SK-N-SH (cell line): ENCODE measurements around the gene NFAT5. TPM values are rescaled to one million over a fixed set of nuclear protein-coding genes. Genes with fewer than 3 reads are reported as not detected.

Experiments used
- CTCF ChIA-PET: fragments of 300-600, 350-600 bp; formaldehyde crosslinking; extraction: SDS; loops from one replicate; lab custom pipeline; 2021; lab: Yijun Ruan, JAX
- POLR2A ChIA-PET: fragments of 350-600 bp; sonication (Branson Sonifier 250); formaldehyde crosslinking; extraction: SDS; loops from one replicate; lab custom pipeline; 2020; ENCODE audit warnings: antibody characterized with exemption, inconsistent platforms; lab: Yijun Ruan, JAX
- DNase-seq: peaks from one replicate; pipeline ENCODE4 v3.0.0; 2012
- H2AFZ ChIP-seq: fragments of 200-600 bp; sonication (generic); 2 replicates; pipeline ENCODE4 v1.8.1; 2016; ENCODE audit warnings: antibody characterized with exemption, mild to moderate bottlenecking, low read depth
- H3F3A ChIP-seq: fragments of 200-600 bp; sonication (generic); replicated peaks from 2 replicates; pipeline ENCODE3; 2016; ENCODE audit warnings: antibody characterized with exemption, mild to moderate bottlenecking; ENCODE audit not compliant: insufficient read depth
- H3K27ac ChIP-seq, 2 experiments: fragments of 200-500 bp in 1 of 2; fragments of 200-600 bp in 1 of 2; sonication (Bioruptor generic) in 1 of 2; sonication (generic), shearing (Covaris generic) in 1 of 2; 2 replicates each; pipeline versions ENCODE4 v1.5.1 to v1.6.1; 2014 to 2016; ENCODE audit warnings: low read depth in 2 of 2, inconsistent platforms in 1 of 2, low read length in 1 of 2, mild to moderate bottlenecking in 1 of 2, mixed read lengths in 1 of 2
- H3K27me3 ChIP-seq: fragments of 200-600 bp; sonication (generic), shearing (Covaris generic); 2 replicates; pipeline ENCODE4 v1.6.1; 2016; ENCODE audit warnings: mixed run types; ENCODE audit not compliant: insufficient read depth
- H3K36me3 ChIP-seq, 2 experiments: fragments of 200-500 bp in 1 of 2; fragments of 200-600 bp in 1 of 2; sonication (Bioruptor generic) in 1 of 2; sonication (generic) in 1 of 2; replicated peaks in 1 of 2; 2 replicates each; pipeline versions ENCODE3 to v1.5.1; 2014 to 2016; ENCODE audit warnings: low read length in 1 of 2, mild to moderate bottlenecking in 1 of 2; ENCODE audit not compliant: insufficient read depth in 2 of 2, control insufficient read depth in 1 of 2
- H3K4me1 ChIP-seq, 2 experiments: fragments of 200-500 bp in 1 of 2; fragments of 200-600 bp in 1 of 2; sonication (Bioruptor generic) in 1 of 2; sonication (generic), shearing (Covaris generic) in 1 of 2; 2 replicates each; pipeline versions ENCODE4 v1.5.1 to v1.6.1; 2014 to 2016; ENCODE audit warnings: low read depth in 1 of 2, low read length in 1 of 2, mixed run types in 1 of 2; ENCODE audit not compliant: insufficient read depth in 2 of 2, control insufficient read depth in 1 of 2
- H3K4me2 ChIP-seq: fragments of 200-600 bp; sonication (generic), shearing (Covaris generic); 2 replicates; pipeline ENCODE4 v1.6.1; 2017; ENCODE audit warnings: mixed run types
- H3K4me3 ChIP-seq, 2 experiments: fragments of 200-500 bp in 1 of 2; fragments of 200-600 bp in 1 of 2; sonication (Bioruptor generic) in 1 of 2; sonication (generic), shearing (Covaris generic) in 1 of 2; 2 replicates each; pipeline versions ENCODE4 v1.5.1 to v1.8.1; 2014 to 2016; ENCODE audit warnings: low read depth in 2 of 2, inconsistent platforms in 1 of 2, low read length in 1 of 2, mild to moderate bottlenecking in 1 of 2, mixed read lengths in 1 of 2, moderate library complexity in 1 of 2
- H3K79me2 ChIP-seq: fragments of 200-600 bp; sonication (generic); 2 replicates; pipeline ENCODE4 v1.8.1; 2017; ENCODE audit warnings: mild to moderate bottlenecking; ENCODE audit not compliant: insufficient read depth
- H3K9ac ChIP-seq: fragments of 200-600 bp; sonication (generic); 2 replicates; pipeline ENCODE4 v1.6.1; 2017; ENCODE audit warnings: mixed run types
- H3K9me2 ChIP-seq: fragments of 200-600 bp; sonication (generic); 2 replicates; pipeline ENCODE4 v1.6.1; 2017; ENCODE audit warnings: mixed run types
- H3K9me3 ChIP-seq: fragments of 200-600 bp; sonication (generic); 2 replicates; pipeline ENCODE4 v1.6.1; 2017; ENCODE audit warnings: mixed run types, mild to moderate bottlenecking, moderate library complexity
- H4K20me1 ChIP-seq: fragments of 200-600 bp; sonication (generic); 2 replicates; pipeline ENCODE4 v1.6.1; 2017; ENCODE audit warnings: mild to moderate bottlenecking, mixed run types; ENCODE audit not compliant: insufficient read depth
- CHD2 ChIP-seq: fragments of 150-350 bp; IDR thresholded peaks from 2 replicates; pipeline ENCODE4 v1.6.1; 2018; ENCODE audit warnings: low read length; ENCODE audit not compliant: partially characterized antibody
- EZH2phosphoT487 ChIP-seq: fragments of 200-600 bp; sonication (generic); IDR thresholded peaks from 2 replicates; pipeline ENCODE4 v1.6.1; 2017; ENCODE audit warnings: low read depth, mixed run types, mild to moderate bottlenecking, antibody characterized with exemption, moderate library complexity, borderline replicate concordance
- FOSL2 ChIP-seq: IDR thresholded peaks from 2 replicates; pipeline ENCODE4 v1.4.0; 2012; ENCODE audit warnings: low read depth, mild to moderate bottlenecking, moderate library complexity, borderline replicate concordance
- MEF2A ChIP-seq: IDR thresholded peaks from 2 replicates; pipeline ENCODE4 v1.4.0; 2012; ENCODE audit warnings: low read depth, borderline replicate concordance
- MXI1 ChIP-seq: IDR thresholded peaks from 2 replicates; pipeline ENCODE4 v1.6.1; 2012; ENCODE audit warnings: mild to moderate bottlenecking, low read depth, low read length, improper control_type of control experiment
- RXRA ChIP-seq: IDR thresholded peaks from 2 replicates; pipeline ENCODE4 v1.4.0; 2012; ENCODE audit warnings: low read depth, mild to moderate bottlenecking, borderline replicate concordance
- polyA plus RNA-seq, 3 experiments: library from polyadenylated mRNA; depleted of rRNA; stranded (reverse); fragments of >200 nt; gene quantifications; 2 replicates each; pipeline ENCODE4 v1.2.3, GENCODE V29; 2012
- TF ChIP-seq, protein P1 (sequence below): fragments of 150-350 bp; IDR thresholded peaks from 2 replicates; pipeline ENCODE4 v1.6.1; 2017; ENCODE audit warnings: antibody characterized with exemption, low read length, low read depth, borderline replicate concordance
- TF ChIP-seq, protein P2 (sequence below): IDR thresholded peaks from 2 replicates; pipeline ENCODE4 v1.4.0; 2012; ENCODE audit warnings: low read depth, borderline replicate concordance
- TF ChIP-seq, protein P3 (sequence below): fragments of 200-600 bp; sonication (generic); IDR thresholded peaks from 2 replicates; pipeline ENCODE4 v1.6.1; 2017; ENCODE audit warnings: antibody characterized with exemption, mild to moderate bottlenecking, moderate library complexity
- TF ChIP-seq, protein P4 (sequence below): IDR thresholded peaks from 2 replicates; pipeline ENCODE4 v1.6.1; 2012; ENCODE audit warnings: mild to moderate bottlenecking, low read depth, low read length, moderate library complexity

The NFAT5 gene
- polyA plus RNA-seq, 1 of the 3 experiments (the other 2 are of a cell fraction), result 7.2 TPM

DNA sequence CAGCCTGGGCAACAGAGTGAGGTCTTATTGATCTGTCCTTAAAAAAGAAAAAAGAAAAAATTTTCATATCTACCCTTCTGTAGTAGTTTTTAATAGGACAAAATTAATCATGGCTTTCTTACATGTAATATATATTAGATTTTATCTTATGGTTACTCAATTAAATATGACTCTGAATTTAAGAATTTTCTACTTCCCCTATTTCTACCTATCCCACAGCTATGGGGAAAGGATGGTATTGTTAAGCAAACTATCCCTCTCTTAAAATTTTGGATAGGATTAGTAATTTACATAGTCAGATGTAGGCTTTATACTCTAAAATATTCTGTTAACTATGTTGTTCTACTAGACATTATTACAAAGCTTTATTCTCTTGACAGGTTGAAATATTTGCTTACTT, 98.1 kb downstream of the NFAT5 start:
- no peak overlapping the region for H2AFZ ChIP-seq
- H3K4me2 ChIP-seq, result no peak overlapping the region
- H3K9me3 ChIP-seq, result no peaks in the 10 kb centered on the region
- no peaks in the 10 kb centered on the region for H3K27me3 ChIP-seq
- H3K4me3 ChIP-seq, result no peak overlapping the region
- POLR2A ChIA-PET, result no interaction called here
- TF ChIP-seq, protein P1, sequence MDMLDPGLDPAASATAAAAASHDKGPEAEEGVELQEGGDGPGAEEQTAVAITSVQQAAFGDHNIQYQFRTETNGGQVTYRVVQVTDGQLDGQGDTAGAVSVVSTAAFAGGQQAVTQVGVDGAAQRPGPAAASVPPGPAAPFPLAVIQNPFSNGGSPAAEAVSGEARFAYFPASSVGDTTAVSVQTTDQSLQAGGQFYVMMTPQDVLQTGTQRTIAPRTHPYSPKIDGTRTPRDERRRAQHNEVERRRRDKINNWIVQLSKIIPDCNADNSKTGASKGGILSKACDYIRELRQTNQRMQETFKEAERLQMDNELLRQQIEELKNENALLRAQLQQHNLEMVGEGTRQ, result no peak
- TF ChIP-seq MEF2A (no peak), MXI1 (no peak), EZH2phosphoT487 (no peak), FOSL2 (no peak), CHD2 (no peak), RXRA (no peak)
- TF ChIP-seq, protein P2, sequence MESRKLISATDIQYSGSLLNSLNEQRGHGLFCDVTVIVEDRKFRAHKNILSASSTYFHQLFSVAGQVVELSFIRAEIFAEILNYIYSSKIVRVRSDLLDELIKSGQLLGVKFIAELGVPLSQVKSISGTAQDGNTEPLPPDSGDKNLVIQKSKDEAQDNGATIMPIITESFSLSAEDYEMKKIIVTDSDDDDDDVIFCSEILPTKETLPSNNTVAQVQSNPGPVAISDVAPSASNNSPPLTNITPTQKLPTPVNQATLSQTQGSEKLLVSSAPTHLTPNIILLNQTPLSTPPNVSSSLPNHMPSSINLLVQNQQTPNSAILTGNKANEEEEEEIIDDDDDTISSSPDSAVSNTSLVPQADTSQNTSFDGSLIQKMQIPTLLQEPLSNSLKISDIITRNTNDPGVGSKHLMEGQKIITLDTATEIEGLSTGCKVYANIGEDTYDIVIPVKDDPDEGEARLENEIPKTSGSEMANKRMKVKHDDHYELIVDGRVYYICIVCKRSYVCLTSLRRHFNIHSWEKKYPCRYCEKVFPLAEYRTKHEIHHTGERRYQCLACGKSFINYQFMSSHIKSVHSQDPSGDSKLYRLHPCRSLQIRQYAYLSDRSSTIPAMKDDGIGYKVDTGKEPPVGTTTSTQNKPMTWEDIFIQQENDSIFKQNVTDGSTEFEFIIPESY, result no peak
- TF ChIP-seq, protein P3, sequence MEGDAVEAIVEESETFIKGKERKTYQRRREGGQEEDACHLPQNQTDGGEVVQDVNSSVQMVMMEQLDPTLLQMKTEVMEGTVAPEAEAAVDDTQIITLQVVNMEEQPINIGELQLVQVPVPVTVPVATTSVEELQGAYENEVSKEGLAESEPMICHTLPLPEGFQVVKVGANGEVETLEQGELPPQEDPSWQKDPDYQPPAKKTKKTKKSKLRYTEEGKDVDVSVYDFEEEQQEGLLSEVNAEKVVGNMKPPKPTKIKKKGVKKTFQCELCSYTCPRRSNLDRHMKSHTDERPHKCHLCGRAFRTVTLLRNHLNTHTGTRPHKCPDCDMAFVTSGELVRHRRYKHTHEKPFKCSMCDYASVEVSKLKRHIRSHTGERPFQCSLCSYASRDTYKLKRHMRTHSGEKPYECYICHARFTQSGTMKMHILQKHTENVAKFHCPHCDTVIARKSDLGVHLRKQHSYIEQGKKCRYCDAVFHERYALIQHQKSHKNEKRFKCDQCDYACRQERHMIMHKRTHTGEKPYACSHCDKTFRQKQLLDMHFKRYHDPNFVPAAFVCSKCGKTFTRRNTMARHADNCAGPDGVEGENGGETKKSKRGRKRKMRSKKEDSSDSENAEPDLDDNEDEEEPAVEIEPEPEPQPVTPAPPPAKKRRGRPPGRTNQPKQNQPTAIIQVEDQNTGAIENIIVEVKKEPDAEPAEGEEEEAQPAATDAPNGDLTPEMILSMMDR, result no peak
- TF ChIP-seq, protein P4, sequence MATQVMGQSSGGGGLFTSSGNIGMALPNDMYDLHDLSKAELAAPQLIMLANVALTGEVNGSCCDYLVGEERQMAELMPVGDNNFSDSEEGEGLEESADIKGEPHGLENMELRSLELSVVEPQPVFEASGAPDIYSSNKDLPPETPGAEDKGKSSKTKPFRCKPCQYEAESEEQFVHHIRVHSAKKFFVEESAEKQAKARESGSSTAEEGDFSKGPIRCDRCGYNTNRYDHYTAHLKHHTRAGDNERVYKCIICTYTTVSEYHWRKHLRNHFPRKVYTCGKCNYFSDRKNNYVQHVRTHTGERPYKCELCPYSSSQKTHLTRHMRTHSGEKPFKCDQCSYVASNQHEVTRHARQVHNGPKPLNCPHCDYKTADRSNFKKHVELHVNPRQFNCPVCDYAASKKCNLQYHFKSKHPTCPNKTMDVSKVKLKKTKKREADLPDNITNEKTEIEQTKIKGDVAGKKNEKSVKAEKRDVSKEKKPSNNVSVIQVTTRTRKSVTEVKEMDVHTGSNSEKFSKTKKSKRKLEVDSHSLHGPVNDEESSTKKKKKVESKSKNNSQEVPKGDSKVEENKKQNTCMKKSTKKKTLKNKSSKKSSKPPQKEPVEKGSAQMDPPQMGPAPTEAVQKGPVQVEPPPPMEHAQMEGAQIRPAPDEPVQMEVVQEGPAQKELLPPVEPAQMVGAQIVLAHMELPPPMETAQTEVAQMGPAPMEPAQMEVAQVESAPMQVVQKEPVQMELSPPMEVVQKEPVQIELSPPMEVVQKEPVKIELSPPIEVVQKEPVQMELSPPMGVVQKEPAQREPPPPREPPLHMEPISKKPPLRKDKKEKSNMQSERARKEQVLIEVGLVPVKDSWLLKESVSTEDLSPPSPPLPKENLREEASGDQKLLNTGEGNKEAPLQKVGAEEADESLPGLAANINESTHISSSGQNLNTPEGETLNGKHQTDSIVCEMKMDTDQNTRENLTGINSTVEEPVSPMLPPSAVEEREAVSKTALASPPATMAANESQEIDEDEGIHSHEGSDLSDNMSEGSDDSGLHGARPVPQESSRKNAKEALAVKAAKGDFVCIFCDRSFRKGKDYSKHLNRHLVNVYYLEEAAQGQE, result no peak
- H3F3A ChIP-seq, result peaks cover 15% of the 10 kb centered on the region
- H4K20me1 ChIP-seq, result no peaks in the 10 kb centered on the region
- no peak overlapping the region for H3K9ac ChIP-seq
- peaks cover 13 to 67% of the 10 kb centered on the region in 2 experiments for H3K36me3 ChIP-seq
- no peak for DNase-seq
- H3K9me2 ChIP-seq, result no peaks in the 10 kb centered on the region
- peaks cover 5% of the 10 kb centered on the region; the same call in 1 of the 2 replicates for H3K79me2 ChIP-seq
- no peaks in the 10 kb centered on the region for H3K4me1 ChIP-seq
- CTCF ChIA-PET, result interaction anchor here (0.7 to 0.8 kb wide), 2 partner anchors 90 to 268 kb away, joined by 3 read pairs; no protein-coding TSS in a partner anchor
- no peak overlapping the region for H3K27ac ChIP-seq
